GM19238 (cell line): ENCODE measurements around the gene APCDD1.

ENCODE experiments used
- DNase-seq: peaks from one replicate; pipeline ENCODE4 v3.0.0; 2011; ENCODE audit warnings: low spot score; ENCODE audit not compliant: insufficient read length

Gene APCDD1

GRCh38 chr18:10431680-10432079, 22.8 kb upstream of the APCDD1 start:
- DNase-seq = no peak

GRCh38 chr18:10432781-10433180, 21.7 kb upstream of the APCDD1 start:
- no peak for DNase-seq

GRCh38 chr18:10436160-10436559, 18.3 kb upstream of the APCDD1 start:
- DNase-seq = no peak

GRCh38 chr18:10437837-10438236, 16.6 kb upstream of the APCDD1 start:
- no peak for DNase-seq

- DNase-seq = no peak
These were observed 14.5 kb upstream of the APCDD1 start for GRCh38 chr18:10439898-10440297.

- DNase-seq = no peak
These were observed 13.6 kb upstream of the APCDD1 start for GRCh38 chr18:10440884-10441283.

- no peak for DNase-seq
These were observed 13.0 kb upstream of the APCDD1 start for GRCh38 chr18:10441472-10441871.

- no peak for DNase-seq
These were observed 11.9 kb upstream of the APCDD1 start for GRCh38 chr18:10442551-10442971.

GRCh38 chr18:10443001-10443400, 11.4 kb upstream of the APCDD1 start:
- no peak for DNase-seq

- DNase-seq = no peak
These were observed 10.0 kb upstream of the APCDD1 start for GRCh38 chr18:10444314-10445006.

- no peak for DNase-seq
These were observed 5.0 kb upstream of the APCDD1 start for GRCh38 chr18:10449396-10449795.

- no peak for DNase-seq
These were observed 3.4 kb upstream of the APCDD1 start for GRCh38 chr18:10450986-10451385.

GRCh38 chr18:10453261-10453805, 1.1 kb upstream of the APCDD1 start:
- DNase-seq = no peak

- DNase-seq = no peak
These were observed 484 bp downstream of the APCDD1 start for GRCh38 chr18:10454681-10455557.

- no peak for DNase-seq
These were observed 1.5 kb downstream of the APCDD1 start for GRCh38 chr18:10455726-10456453.

- DNase-seq = no peak
These were observed 2.3 kb downstream of the APCDD1 start for GRCh38 chr18:10456718-10457117.

GRCh38 chr18:10457128-10457527, 2.7 kb downstream of the APCDD1 start:
- no peak for DNase-seq

GRCh38 chr18:10457767-10458166, 3.3 kb downstream of the APCDD1 start:
- DNase-seq = no peak

- DNase-seq = no peak
These were observed 4.3 kb downstream of the APCDD1 start for GRCh38 chr18:10458691-10459090.

GRCh38 chr18:10459587-10459986, 5.2 kb downstream of the APCDD1 start:
- no peak for DNase-seq

- no peak for DNase-seq
These were observed 6.1 kb downstream of the APCDD1 start for GRCh38 chr18:10460414-10461018.
